Fibroblast of mammary gland (primary cell): Measurements from ENCODE around the gene SPX.

Experiments used
- DNase-seq: peaks from one replicate; pipeline ENCODE4 v3.0.0-alpha.2; 2010; ENCODE audit warnings: low read depth
- H3K4me3 ChIP-seq: 2 replicates; pipeline ENCODE4 v1.5.1; 2011; ENCODE audit warnings: low read depth, mild to moderate bottlenecking, low read length, moderate library complexity; ENCODE audit not compliant: control insufficient read depth
- CTCF ChIP-seq: conservative IDR thresholded peaks from 2 replicates; pipeline ENCODE4 v1.5.1; 2011; ENCODE audit warnings: low read depth, low read length, inconsistent platforms; ENCODE audit not compliant: control insufficient read depth, insufficient read depth

SPX gene

GRCh38 chr12:21501258-21502163 is 24.6 kb upstream of the SPX start, which contains the start of the genes GOLT1B and RECQL:
Gene GOLT1B, plus strand, starts transcription at chr12:21501789. Its CDS starts 135 bp downstream, at chr12:21501924.
Gene RECQL, minus strand, starts transcription at chr12:21501635. Its CDS starts 2,065 bp downstream, at chr12:21499570.
- H3K4me3 ChIP-seq = peak within 1 kb of the TSS; percentile 92
- TF ChIP-seq CTCF = no peak
- DNase-seq = peak; percentile 99

- peak; percentile 31 for DNase-seq
- TF ChIP-seq CTCF = no peak
- peak overlapping the region; percentile 92 for H3K4me3 ChIP-seq
These were observed 24.0 kb upstream of the SPX start for GRCh38 chr12:21502164-21502496.

- DNase-seq = no peak
- peak overlapping the region; percentile 92 for H3K4me3 ChIP-seq
- no peak for TF ChIP-seq CTCF
These were observed 23.2 kb upstream of the SPX start for GRCh38 chr12:21502872-21503271.

- TF ChIP-seq CTCF = no peak
- no peak for DNase-seq
- H3K4me3 ChIP-seq = no peak overlapping the region
These were observed 20.2 kb upstream of the SPX start for GRCh38 chr12:21505888-21506287.

- no peak overlapping the region for H3K4me3 ChIP-seq
- no peak for DNase-seq
- no peak for TF ChIP-seq CTCF
These were observed 18.2 kb upstream of the SPX start for GRCh38 chr12:21507849-21508248.

- no peak for DNase-seq
- TF ChIP-seq CTCF = no peak
- H3K4me3 ChIP-seq = no peak overlapping the region
These were observed 16.3 kb upstream of the SPX start for GRCh38 chr12:21509768-21510167.

GRCh38 chr12:21516281-21516680 is 9.8 kb upstream of the SPX start:
- TF ChIP-seq CTCF = no peak

More at GRCh38 chr12:21516281-21516680, 9.8 kb upstream of the SPX start:
- H3K4me3 ChIP-seq = no peak overlapping the region
- no peak for DNase-seq
